Bronchial epithelial cell (primary cell): Measurements from ENCODE around the gene ZG16. TPM values are rescaled to one million over a fixed set of nuclear protein-coding genes. Genes with fewer than 3 reads are reported as not detected.
"Not testable (repeated sequence)": the region's sequence is repeated elsewhere in the genome, so short reads cannot be mapped to it uniquely, and the experiment has no call there.

Experiments
- DNase-seq: peaks from one replicate; pipeline ENCODE4 v3.0.0-alpha.2; 2010; ENCODE audit warnings: low read depth
- FAIRE-seq: peaks from 2 replicates; lab custom pipeline; 2011; peaks lifted over from hg19 to GRCh38; lab: Jason Lieb, UNC
- H3K27me3 ChIP-seq: 2 replicates; pipeline ENCODE4 v1.5.1; 2011; ENCODE audit warnings: low read length; ENCODE audit not compliant: control insufficient read depth, insufficient read depth
- H3K36me3 ChIP-seq: 2 replicates; pipeline ENCODE4 v1.5.1; 2011; ENCODE audit warnings: low read length; ENCODE audit not compliant: control insufficient read depth, insufficient read depth
- H3K4me3 ChIP-seq: 2 replicates; pipeline ENCODE4 v1.5.1; 2011; ENCODE audit warnings: mild to moderate bottlenecking, low read depth, low read length, control low read depth
- CTCF ChIP-seq: IDR thresholded peaks from 2 replicates; pipeline ENCODE4 v1.5.1; 2011; ENCODE audit warnings: mild to moderate bottlenecking, moderate library complexity, low read length, control low read depth, inconsistent platforms; ENCODE audit not compliant: insufficient read depth, severe bottlenecking
- total RNA-seq: library from RNA; depleted of rRNA; stranded (reverse); fragments of >200 nt; gene quantifications from 2 replicates; pipeline ENCODE4 v1.2.1, GENCODE V29; 2014

The ZG16 gene
- total RNA-seq, 1 donor from 2014 or later, result not detected

- no peak for TF ChIP-seq CTCF
- Histone ChIP-seq H3K4me3 (no peak overlapping the region), H3K27me3 (no peaks in the 10 kb centered on the region), H3K36me3 (no peaks in the 10 kb centered on the region)
- no peak for DNase-seq
- no peak for FAIRE-seq
These were observed 41.3 kb upstream of the ZG16 start for GRCh38 chr16:29736764-29737163.

GRCh38 chr16:29737713-29738112 is 40.3 kb upstream of the ZG16 start:
- no peaks in the 10 kb centered on the region for H3K27me3 ChIP-seq
- no peaks in the 10 kb centered on the region for H3K36me3 ChIP-seq
- DNase-seq, result no peak
- no peak for TF ChIP-seq CTCF
- no peak overlapping the region for H3K4me3 ChIP-seq
- no peak for FAIRE-seq

GRCh38 chr16:29738514-29738913 is 39.5 kb upstream of the ZG16 start:
- H3K4me3 ChIP-seq, result no peak overlapping the region
- H3K36me3 ChIP-seq, result no peaks in the 10 kb centered on the region
- DNase-seq (no peak), FAIRE-seq (no peak)
- no peak for TF ChIP-seq CTCF
- H3K27me3 ChIP-seq, result no peaks in the 10 kb centered on the region

GRCh38 chr16:29739927-29740629 is 38.0 kb upstream of the ZG16 start:
- not testable (repeated sequence) for FAIRE-seq, DNase-seq, H3K27me3 ChIP-seq, H3K4me3 ChIP-seq, H3K36me3 ChIP-seq

- not testable (repeated sequence) for DNase-seq, FAIRE-seq, H3K27me3 ChIP-seq, H3K4me3 ChIP-seq, H3K36me3 ChIP-seq
These were observed 37.4 kb upstream of the ZG16 start for GRCh38 chr16:29740630-29741015.

- DNase-seq, result no peak
- no peak for TF ChIP-seq CTCF
- Histone ChIP-seq H3K27me3 (no peaks in the 10 kb centered on the region), H3K4me3 (no peak overlapping the region), H3K36me3 (no peaks in the 10 kb centered on the region)
- FAIRE-seq, result no peak
These were observed 35.3 kb upstream of the ZG16 start for GRCh38 chr16:29742683-29743275.

GRCh38 chr16:29743475-29743826 is 34.6 kb upstream of the ZG16 start:
- FAIRE-seq, result no peak
- Histone ChIP-seq H3K27me3 (no peaks in the 10 kb centered on the region), H3K4me3 (no peak overlapping the region), H3K36me3 (no peaks in the 10 kb centered on the region)
- no peak for DNase-seq
- no peak for TF ChIP-seq CTCF
